Esophagus squamous epithelium (tissue), 4 donors: ENCODE results near the gene DLGAP4.

Source experiments
- CTCF ChIP-seq, 6 experiments: fragments of 450-650 bp in 4 of 6; fragments of 200-600 bp in 2 of 6; sonication (generic) in 2 of 6; IDR thresholded peaks; one replicate each; pipeline ENCODE4 v1.5.1; 2016 to 2019; ENCODE audit warnings: antibody characterized with exemption in 6 of 6, mild to moderate bottlenecking in 4 of 6, moderate library complexity in 4 of 6
- POLR2A ChIP-seq, 4 donors: fragments of 450-650 bp; IDR thresholded peaks; one replicate each; pipeline ENCODE4 v1.6.1; 2017; ENCODE audit warnings: antibody characterized with exemption in 4 of 4, mild to moderate bottlenecking in 4 of 4, moderate library complexity in 3 of 4

- no peak for TF ChIP-seq CTCF (IDR thresholded peaks at IDR 0.05)
- no peak for TF ChIP-seq POLR2A (IDR thresholded peaks at IDR 0.05)
These were observed 175.9 kb downstream of the DLGAP4 start for GRCh38 chr20:36482044-36482473.
